Nephron progenitor cell (in vitro differentiated cells): ENCODE results near the gene TAS2R5.
A peak's percentile ranks its signal among the peaks of the same experiment; 100 is the strongest.

ENCODE experiments used
- DNase-seq: peaks from one replicate; pipeline ENCODE4 v3.0.0; 2021
- H3K27ac Mint-ChIP-seq: 2 replicates; pipeline ENCODE4 v1.8.0; 2021; ENCODE audit warnings: mild to moderate bottlenecking, moderate library complexity, mixed read lengths
- H3K27me3 Mint-ChIP-seq: 2 replicates; pipeline ENCODE4 v1.8.0; 2021; ENCODE audit warnings: mild to moderate bottlenecking, low read depth, mixed read lengths; ENCODE audit not compliant: poor library complexity
- H3K36me3 Mint-ChIP-seq: 2 replicates; pipeline ENCODE4 v1.8.0; 2021; ENCODE audit warnings: low read depth, mixed read lengths
- H3K4me1 Mint-ChIP-seq: 2 replicates; pipeline ENCODE4 v1.8.0; 2021; ENCODE audit warnings: mixed read lengths
- H3K4me3 Mint-ChIP-seq: 2 replicates; pipeline ENCODE4 v1.8.0; 2021; ENCODE audit warnings: mild to moderate bottlenecking, moderate library complexity, mixed read lengths
- H3K9me3 Mint-ChIP-seq: 2 replicates; pipeline ENCODE4 v1.8.0; 2021; ENCODE audit warnings: mild to moderate bottlenecking, moderate library complexity, mixed read lengths
- TF ChIP-seq, protein P1 (sequence below): fragments of 200-600 bp; sonication (generic); IDR thresholded peaks from 2 replicates; pipeline ENCODE4 v1.5.0; 2021; ENCODE audit warnings: antibody characterized with exemption

Gene TAS2R5

DNA sequence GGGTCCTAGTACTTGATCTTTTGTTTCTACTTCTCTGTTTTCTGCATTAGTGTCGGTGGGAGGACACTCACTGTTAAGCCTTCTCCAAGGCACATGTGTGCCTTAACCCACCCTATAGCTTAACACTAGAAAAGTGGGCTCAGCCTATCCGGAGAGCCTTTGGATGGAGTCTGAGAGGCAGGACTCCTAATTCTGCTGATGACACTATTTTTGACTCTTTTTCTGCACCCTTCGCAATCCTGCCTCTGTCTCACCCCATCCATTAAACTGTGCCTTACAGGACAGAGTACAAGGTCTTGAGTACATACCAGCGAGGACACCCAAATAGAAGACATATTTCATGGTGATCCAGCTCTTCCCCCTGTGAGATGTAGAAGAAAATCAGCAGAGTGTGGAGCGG is 50.7 kb downstream of the TAS2R5 start:
- Mint-ChIP-seq H3K27me3 (peaks cover 4% of the 10 kb centered on the region), H3K27ac (peak overlapping the region; percentile 14), H3K9me3 (no peaks in the 10 kb centered on the region), H3K4me3 (no peak overlapping the region), H3K4me1 (no peaks in the 10 kb centered on the region), H3K36me3 (no peaks in the 10 kb centered on the region)
- DNase-seq, result no peak
- TF ChIP-seq, protein P1, sequence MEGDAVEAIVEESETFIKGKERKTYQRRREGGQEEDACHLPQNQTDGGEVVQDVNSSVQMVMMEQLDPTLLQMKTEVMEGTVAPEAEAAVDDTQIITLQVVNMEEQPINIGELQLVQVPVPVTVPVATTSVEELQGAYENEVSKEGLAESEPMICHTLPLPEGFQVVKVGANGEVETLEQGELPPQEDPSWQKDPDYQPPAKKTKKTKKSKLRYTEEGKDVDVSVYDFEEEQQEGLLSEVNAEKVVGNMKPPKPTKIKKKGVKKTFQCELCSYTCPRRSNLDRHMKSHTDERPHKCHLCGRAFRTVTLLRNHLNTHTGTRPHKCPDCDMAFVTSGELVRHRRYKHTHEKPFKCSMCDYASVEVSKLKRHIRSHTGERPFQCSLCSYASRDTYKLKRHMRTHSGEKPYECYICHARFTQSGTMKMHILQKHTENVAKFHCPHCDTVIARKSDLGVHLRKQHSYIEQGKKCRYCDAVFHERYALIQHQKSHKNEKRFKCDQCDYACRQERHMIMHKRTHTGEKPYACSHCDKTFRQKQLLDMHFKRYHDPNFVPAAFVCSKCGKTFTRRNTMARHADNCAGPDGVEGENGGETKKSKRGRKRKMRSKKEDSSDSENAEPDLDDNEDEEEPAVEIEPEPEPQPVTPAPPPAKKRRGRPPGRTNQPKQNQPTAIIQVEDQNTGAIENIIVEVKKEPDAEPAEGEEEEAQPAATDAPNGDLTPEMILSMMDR, result no peak
